HK-2 (cell line): ENCODE data around the gene ACAD9.
"Not testable (repeated sequence)": the region's sequence is repeated elsewhere in the genome, so short reads cannot be mapped to it uniquely, and the experiment has no call there.

Experiments
- DNase-seq: peaks from one replicate; pipeline ENCODE4 v3.0.0-alpha.2; 2018; ENCODE audit not compliant: unreplicated experiment

The ACAD9 gene

GRCh38 chr3:128861491-128861890 lies 17.9 kb upstream of the ACAD9 start:
- no peak for DNase-seq

- no peak for DNase-seq
Measured at GRCh38 chr3:128863560-128863959, 15.9 kb upstream of the ACAD9 start.

- DNase-seq = no peak
Measured at GRCh38 chr3:128864351-128864811, 15.0 kb upstream of the ACAD9 start.

GRCh38 chr3:128864849-128865804 lies 14.3 kb upstream of the ACAD9 start:
- DNase-seq = not testable (repeated sequence)

GRCh38 chr3:128867200-128868125 lies 12.0 kb upstream of the ACAD9 start:
- DNase-seq = no peak

GRCh38 chr3:128870347-128870746 lies 9.1 kb upstream of the ACAD9 start:
- no peak for DNase-seq

GRCh38 chr3:128872282-128872681 lies 7.1 kb upstream of the ACAD9 start:
- DNase-seq = no peak

- no peak for DNase-seq
Measured at GRCh38 chr3:128872744-128873143, 6.7 kb upstream of the ACAD9 start.

GRCh38 chr3:128873244-128874022 lies 6.0 kb upstream of the ACAD9 start:
- DNase-seq = no peak

GRCh38 chr3:128874481-128875180 lies 4.8 kb upstream of the ACAD9 start:
- DNase-seq = no peak

- DNase-seq = no peak
Measured at GRCh38 chr3:128875556-128876120, 3.8 kb upstream of the ACAD9 start.

GRCh38 chr3:128878011-128878457 lies 1.4 kb upstream of the ACAD9 start:
- DNase-seq = no peak

GRCh38 chr3:128878556-128879124 lies 780 bp upstream of the ACAD9 start:
- DNase-seq = peak; percentile 52

- no peak for DNase-seq
Measured at GRCh38 chr3:128879991-128880390, 571 bp downstream of the ACAD9 start.

GRCh38 chr3:128880455-128880854 lies 1.0 kb downstream of the ACAD9 start:
- DNase-seq = not testable (repeated sequence)

GRCh38 chr3:128881576-128881975 lies 2.2 kb downstream of the ACAD9 start:
- no peak for DNase-seq

- DNase-seq = no peak
Measured at GRCh38 chr3:128882719-128883118, 3.3 kb downstream of the ACAD9 start.

GRCh38 chr3:128884992-128885391 lies 5.6 kb downstream of the ACAD9 start:
- no peak for DNase-seq

GRCh38 chr3:128889139-128889894 lies 9.9 kb downstream of the ACAD9 start:
- DNase-seq = no peak
